Right lobe of liver (tissue), 4 donors: Measurements from ENCODE around the gene SERTAD3.

Experiments used
- CTCF ChIP-seq, 4 donors: fragments of 200-600 bp in 3 of 4; fragments of 450-650 bp in 1 of 4; IDR thresholded peaks; one replicate each; pipeline versions ENCODE4 v1.5.1 to v1.8.0; 2016 to 2022; ENCODE audit warnings: antibody characterized with exemption in 4 of 4, mild to moderate bottlenecking in 2 of 4
- POLR2A ChIP-seq: fragments of 450-650 bp; IDR thresholded peaks from one replicate; pipeline ENCODE4 v1.6.1; 2017; ENCODE audit warnings: antibody characterized with exemption, mild to moderate bottlenecking
- donor health status: DM: no; HTN: no; CAD: no.
- donor health status: DM: no; HTN: no; CAD: no.
- donor health status: DM: no; HTN: yes; CAD: no.

DNA sequence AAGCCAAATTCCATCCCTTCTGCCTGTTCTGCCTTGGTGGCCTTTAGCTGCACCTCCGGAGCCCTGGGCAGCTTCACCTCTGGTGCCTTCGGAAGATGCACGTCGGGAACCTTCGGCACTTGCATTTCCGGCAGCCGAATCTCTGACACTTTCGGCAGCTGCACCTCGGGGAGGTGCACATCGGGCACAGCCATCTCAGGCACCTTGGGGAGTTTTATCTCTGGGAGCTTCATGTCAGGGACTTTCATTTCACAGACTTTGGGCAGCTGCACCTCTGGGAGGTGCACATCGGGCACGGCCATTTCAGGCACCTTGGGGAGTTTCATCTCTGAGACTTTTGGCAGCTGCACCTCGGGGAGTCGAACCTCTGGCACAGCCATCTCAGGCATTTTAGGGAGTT is 48.2 kb downstream of the SERTAD3 start:
- TF ChIP-seq CTCF (IDR thresholded peaks at IDR 0.05) (no peak), POLR2A (no peak)
